ENCODE measurements around the gene STK11.
"Not testable (repeated sequence)": the region's sequence is repeated elsewhere in the genome, so short reads cannot be mapped to it uniquely, and the experiment has no call there.

STK11 gene

DNA sequence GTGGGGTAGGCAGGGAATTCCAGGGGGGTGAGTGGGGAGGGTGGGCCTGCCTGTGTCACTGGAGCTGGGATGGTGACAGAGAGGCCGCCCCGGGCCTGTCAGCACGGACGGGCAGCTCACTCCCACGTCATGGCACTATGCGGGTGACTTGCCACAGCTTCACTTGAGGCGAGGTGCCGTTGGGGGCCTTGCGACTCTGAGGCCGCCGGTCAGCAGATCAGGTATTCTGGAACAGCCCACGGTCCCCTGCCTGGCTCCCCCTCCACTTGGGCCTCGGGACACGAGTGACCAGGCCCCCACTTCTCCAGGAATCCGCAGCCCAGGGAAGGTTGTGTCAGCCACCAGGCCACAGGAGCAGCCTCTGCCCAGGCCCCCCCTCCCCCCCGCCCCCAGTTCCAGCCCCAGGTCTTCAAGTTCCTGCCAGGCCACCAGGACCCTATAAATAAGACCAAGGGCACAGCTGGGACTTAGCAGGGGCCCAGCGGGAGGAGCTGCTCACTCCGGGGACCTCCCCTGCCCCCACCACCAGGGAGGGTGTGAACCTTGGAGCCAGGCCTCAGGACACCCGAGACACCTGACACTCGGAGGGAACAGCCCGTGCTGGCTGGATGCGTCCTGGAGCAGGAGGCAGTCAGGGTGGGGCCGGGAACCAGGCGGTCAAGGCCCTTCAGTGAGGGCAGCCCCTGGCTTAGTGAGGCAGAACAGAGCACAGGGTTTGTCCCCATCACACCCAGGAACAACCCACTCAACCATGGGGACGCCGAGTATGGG lies 40.1 kb downstream of the STK11 start:
- peaks cover 37% of the 10 kb centered on the region for H3K4me1 ChIP-seq (ENCODE audit: low read depth, poor library complexity, severe bottlenecking)
- no peak overlapping the region for H2AFZ ChIP-seq (ENCODE audit: low read depth)
- no peak overlapping the region for H3K27ac ChIP-seq
- peaks cover 9% of the 10 kb centered on the region; the same call in 1 of the 2 replicates for H3K79me2 ChIP-seq (ENCODE audit: insufficient read depth, low read depth)
- H3K4me3 ChIP-seq (IDR thresholded peaks at IDR 0.05; ENCODE audit: insufficient read depth, low read depth, low read length) = no peak overlapping the region
- no peaks in the 10 kb centered on the region for H4K20me1 ChIP-seq (ENCODE audit: insufficient read depth)
- H3K27me3 ChIP-seq (ENCODE audit: insufficient read depth, low read depth) = no peaks in the 10 kb centered on the region
- TF ChIP-seq, protein P1, sequence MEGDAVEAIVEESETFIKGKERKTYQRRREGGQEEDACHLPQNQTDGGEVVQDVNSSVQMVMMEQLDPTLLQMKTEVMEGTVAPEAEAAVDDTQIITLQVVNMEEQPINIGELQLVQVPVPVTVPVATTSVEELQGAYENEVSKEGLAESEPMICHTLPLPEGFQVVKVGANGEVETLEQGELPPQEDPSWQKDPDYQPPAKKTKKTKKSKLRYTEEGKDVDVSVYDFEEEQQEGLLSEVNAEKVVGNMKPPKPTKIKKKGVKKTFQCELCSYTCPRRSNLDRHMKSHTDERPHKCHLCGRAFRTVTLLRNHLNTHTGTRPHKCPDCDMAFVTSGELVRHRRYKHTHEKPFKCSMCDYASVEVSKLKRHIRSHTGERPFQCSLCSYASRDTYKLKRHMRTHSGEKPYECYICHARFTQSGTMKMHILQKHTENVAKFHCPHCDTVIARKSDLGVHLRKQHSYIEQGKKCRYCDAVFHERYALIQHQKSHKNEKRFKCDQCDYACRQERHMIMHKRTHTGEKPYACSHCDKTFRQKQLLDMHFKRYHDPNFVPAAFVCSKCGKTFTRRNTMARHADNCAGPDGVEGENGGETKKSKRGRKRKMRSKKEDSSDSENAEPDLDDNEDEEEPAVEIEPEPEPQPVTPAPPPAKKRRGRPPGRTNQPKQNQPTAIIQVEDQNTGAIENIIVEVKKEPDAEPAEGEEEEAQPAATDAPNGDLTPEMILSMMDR (conservative IDR thresholded peaks at IDR 0.05; ENCODE audit: low read depth, low read length) = no peak
- no peak overlapping the region for H3K4me2 ChIP-seq
- H3K9ac ChIP-seq = no peak overlapping the region
- H3K36me3 ChIP-seq (ENCODE audit: insufficient read depth) = no peaks in the 10 kb centered on the region

DNA sequence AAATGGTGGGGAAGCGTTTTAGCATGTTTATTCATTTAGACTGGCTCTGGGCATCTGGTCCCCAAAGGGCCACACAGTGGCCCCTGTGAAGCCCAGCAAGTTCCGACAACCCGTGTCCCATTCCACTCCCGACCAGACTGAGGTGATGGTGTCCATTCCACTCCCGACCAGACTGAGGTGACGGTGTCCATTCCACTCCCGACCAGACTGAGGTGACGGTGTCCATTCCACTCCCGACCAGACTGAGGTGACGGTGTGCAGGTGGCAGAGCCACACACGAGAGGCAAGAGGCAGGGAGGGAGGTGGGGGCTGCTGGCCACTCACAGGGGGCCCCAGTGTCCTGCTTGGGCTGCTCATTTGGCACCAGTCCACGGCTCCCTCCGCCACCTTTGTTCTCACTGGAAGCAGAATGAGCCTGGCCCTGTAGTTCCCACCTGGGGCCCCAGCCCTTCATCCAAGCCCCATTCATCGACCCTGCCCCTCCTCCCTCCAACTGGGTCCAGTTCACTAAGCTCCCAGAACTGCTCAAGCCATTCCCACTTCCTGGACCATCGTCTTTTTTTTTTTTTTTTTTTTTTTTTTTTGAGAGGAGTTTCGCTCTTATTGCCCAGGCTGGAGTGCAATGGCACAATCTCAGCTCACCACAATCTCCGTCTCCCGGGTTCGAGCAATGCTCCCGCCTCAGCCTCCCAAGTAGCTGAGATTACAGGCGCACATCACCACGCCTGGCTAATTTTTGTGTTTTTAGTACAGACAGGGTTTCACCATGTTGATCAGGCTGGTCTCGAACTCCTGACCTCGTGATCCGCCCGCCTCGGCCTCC lies 40.9 kb downstream of the STK11 start:
- H3K79me2 ChIP-seq (ENCODE audit: insufficient read depth, low read depth); H3K4me2 ChIP-seq: not testable (repeated sequence)

DNA sequence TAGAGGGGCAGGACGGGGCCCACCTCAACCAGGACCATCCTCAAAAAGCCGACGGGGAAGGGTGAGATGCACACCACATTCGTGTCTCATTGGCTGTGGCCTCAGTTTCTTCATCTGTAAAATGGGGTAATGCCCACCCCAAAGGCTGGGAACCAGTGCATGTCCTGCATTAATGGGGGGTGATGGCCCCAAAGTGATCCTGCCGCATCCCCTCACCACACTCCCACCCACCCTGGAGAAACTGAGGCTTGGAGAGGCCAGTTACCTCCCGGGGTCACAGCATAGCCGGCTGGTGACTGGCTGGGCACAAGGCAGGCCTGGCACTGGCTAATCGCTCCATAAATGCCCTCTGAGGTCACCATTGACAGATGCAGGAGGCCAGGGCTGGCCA lies 42.2 kb downstream of the STK11 start:
- H3K4me3 ChIP-seq (IDR thresholded peaks at IDR 0.05; ENCODE audit: insufficient read depth, low read depth, low read length) = no peak overlapping the region
- H3K27me3 ChIP-seq (ENCODE audit: insufficient read depth, low read depth) = no peaks in the 10 kb centered on the region
- TF ChIP-seq, protein P1 (conservative IDR thresholded peaks at IDR 0.05; ENCODE audit: low read depth, low read length) = no peak
- H3K4me2 ChIP-seq = peak overlapping the region; percentile 46; the same call in 1 of the 2 replicates
- peaks cover 30% of the 10 kb centered on the region for H3K4me1 ChIP-seq (ENCODE audit: low read depth, poor library complexity, severe bottlenecking)
- peak overlapping the region; percentile 26; the same call in 1 of the 2 replicates for H2AFZ ChIP-seq (ENCODE audit: low read depth)
- H3K79me2 ChIP-seq (ENCODE audit: insufficient read depth, low read depth) = no peaks in the 10 kb centered on the region; the same call in 1 of the 2 replicates
- peak overlapping the region; percentile 91 for H3K27ac ChIP-seq
- no peaks in the 10 kb centered on the region for H3K36me3 ChIP-seq (ENCODE audit: insufficient read depth)
- peak overlapping the region; percentile 14; the same call in 1 of the 2 replicates for H3K9ac ChIP-seq
- H4K20me1 ChIP-seq (ENCODE audit: insufficient read depth) = no peaks in the 10 kb centered on the region

More for the DNA sequence above, 40.9 kb downstream of the STK11 start:
- not testable (repeated sequence) for H3K36me3 ChIP-seq (ENCODE audit: insufficient read depth); H3K27ac ChIP-seq; H3K9ac ChIP-seq; H4K20me1 ChIP-seq (ENCODE audit: insufficient read depth); H2AFZ ChIP-seq (ENCODE audit: low read depth); H3K27me3 ChIP-seq (ENCODE audit: insufficient read depth, low read depth); H3K4me3 ChIP-seq (IDR thresholded peaks at IDR 0.05; ENCODE audit: insufficient read depth, low read depth, low read length)
- peaks cover 30% of the 10 kb centered on the region for H3K4me1 ChIP-seq (ENCODE audit: low read depth, poor library complexity, severe bottlenecking)

DNA sequence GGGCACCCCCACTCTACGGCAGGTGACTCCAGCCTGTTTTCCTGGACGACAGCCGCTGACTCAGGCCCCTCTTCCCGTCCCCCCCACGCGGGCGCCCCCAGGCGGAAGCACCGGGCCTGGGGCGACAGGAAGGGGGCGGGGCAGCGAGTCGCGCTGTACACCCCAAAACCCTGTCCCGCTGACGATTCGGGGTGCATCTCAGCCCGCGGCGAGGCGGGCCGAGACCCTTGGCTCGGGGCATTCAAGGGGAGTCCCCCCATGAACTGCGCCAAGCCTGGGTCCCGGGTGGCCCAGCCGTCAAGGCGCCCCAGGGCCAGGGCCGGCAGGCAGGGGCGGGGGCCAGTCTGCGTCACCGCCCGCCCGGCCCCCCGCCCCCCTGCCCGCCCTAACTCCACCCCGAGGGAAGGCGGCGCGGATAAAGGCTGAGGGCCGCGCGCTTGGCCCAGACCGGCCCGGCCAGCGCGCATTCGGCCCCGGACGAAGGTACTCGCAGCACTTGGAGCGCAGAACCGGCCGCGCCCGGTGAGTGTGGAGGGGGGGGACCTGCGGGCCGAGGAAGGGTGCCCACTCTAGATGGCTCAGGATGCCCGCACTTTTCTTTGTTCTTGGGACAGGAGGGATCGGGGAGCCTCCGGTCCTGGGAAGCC lies 42.7 kb downstream of the STK11 start, which contains the start of gene MIDN:
TSS of gene MIDN (plus strand) at position 445 of the 647 bp plus-strand sequence. CDS start 1,714 bp downstream, outside the sequence.
- no peaks in the 10 kb centered on the region for H4K20me1 ChIP-seq (ENCODE audit: insufficient read depth)

More for the DNA sequence above, 42.7 kb downstream of the STK11 start, which contains the start of gene MIDN:
- H3K4me1 ChIP-seq (ENCODE audit: low read depth, poor library complexity, severe bottlenecking) = peaks cover 26% of the 10 kb centered on the region
- no peaks in the 10 kb centered on the region for H3K36me3 ChIP-seq (ENCODE audit: insufficient read depth)
- TF ChIP-seq, protein P1 (conservative IDR thresholded peaks at IDR 0.05; ENCODE audit: low read depth, low read length) = no peak; the same call in 1 of the 2 replicates
- peak within 1 kb of the TSS; percentile 91 for H3K27ac ChIP-seq
- H3K9ac ChIP-seq = peak within 1 kb of the TSS; percentile 87
- H3K4me3 ChIP-seq (IDR thresholded peaks at IDR 0.05; ENCODE audit: insufficient read depth, low read depth, low read length) = no peak within 1 kb of the TSS
- no peaks in the 10 kb centered on the region; the same call in 1 of the 2 replicates for H3K79me2 ChIP-seq (ENCODE audit: insufficient read depth, low read depth)
- H3K4me2 ChIP-seq = peak within 1 kb of the TSS; percentile 46; the same call in 1 of the 2 replicates
- H2AFZ ChIP-seq (ENCODE audit: low read depth) = peak within 1 kb of the TSS; percentile 47; the same call in 1 of the 2 replicates
- H3K27me3 ChIP-seq (ENCODE audit: insufficient read depth, low read depth) = no peaks in the 10 kb centered on the region
